Stimulated activated CD8-positive, alpha-beta memory T cell treated with anti-CD3 and anti-CD28 coated beads, Interleukin-7, amount 100 ng/mL, for 24 hours (primary cell): ENCODE measurements around the gene MDFIC.

Experiments used
- DNase-seq: peaks from one replicate; pipeline ENCODE4 v3.0.0-alpha.2; 2020; ENCODE audit warnings: low read depth

Gene MDFIC

DNA sequence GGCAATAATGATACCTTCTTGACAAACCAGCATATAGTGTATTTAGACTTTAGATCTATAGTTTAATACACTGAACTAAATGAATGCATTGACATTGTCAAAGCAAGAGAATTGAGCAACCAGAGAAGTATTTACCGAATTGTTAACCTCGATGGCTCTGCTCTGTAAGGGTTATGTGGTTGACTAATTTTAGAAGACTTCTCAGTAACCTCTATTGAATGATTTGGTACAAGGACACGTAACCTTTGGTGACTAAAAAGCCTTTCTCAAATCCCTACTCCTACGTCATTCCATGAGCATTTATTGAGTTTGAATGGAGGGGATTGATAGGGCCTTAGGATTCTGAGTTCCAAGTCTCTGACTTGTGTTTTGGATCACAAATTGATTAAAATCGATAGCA lies 67.6 kb downstream of the MDFIC start:
- no peak for DNase-seq

DNA sequence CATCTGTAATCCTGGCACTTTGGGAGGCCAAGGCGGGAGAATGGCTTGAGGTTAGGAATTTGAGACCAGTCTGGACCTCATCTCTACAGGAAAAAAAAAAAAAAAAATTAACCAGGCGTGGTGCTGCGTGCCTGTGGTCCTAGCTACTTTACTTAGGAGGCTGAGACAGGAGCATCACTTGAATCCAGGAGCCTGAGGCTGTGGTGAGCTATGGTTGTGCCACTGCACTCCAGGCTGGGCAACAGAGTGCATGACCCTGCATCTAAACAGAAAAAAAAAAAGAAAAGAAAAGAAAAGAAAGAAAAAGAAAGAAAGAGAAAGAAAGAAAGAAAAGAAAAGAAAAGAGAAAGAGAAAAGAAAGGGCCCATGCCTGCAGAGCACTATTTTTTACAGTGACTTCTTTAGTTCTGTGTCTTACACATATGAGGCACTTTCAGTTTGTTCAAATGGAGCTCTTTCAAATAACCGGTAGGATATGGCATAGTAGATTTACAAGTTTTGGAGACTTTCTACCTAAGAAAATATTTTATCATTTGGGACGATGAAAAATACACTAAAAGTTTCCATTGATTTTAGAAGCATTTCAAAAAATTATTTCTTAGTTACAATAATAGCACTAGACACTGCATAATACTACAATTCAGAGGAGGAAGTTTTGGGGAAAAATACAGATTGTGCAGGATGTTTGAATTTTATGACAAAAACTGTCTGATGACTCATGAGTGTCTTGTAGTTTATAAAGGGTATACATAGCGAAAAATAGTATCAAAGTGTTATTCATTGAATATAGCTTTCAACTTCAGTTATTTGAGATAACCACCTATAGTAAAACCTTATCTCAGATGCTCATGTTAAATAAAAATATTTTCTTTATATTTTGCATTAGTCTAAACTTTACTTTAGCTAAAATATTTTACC lies 75.9 kb downstream of the MDFIC start:
- DNase-seq, result no peak

- no peak for DNase-seq
Measured at GRCh38 chr7:115004121-115004520, 82.2 kb downstream of the MDFIC start.

DNA sequence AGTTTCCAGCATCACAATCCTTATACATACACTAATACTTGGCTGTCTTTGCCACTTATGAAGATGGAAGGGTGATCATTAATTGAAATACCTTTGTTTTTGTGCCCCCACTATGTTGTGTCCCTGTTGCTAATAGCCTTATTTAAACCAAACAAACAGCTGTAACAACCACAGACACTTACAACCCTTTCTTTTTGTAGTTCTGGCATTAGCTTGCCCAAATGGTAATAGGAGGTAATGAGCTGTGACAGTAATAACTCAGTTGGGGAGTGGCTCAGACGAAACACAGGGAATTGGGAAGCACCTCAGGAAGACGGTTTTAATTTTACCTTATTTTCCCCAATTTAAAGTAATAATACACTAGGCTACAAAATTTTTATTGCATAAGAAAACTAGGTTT lies 83.4 kb downstream of the MDFIC start:
- no peak for DNase-seq

- no peak for DNase-seq
Measured at GRCh38 chr7:115005953-115006352, 84.1 kb downstream of the MDFIC start.

DNA sequence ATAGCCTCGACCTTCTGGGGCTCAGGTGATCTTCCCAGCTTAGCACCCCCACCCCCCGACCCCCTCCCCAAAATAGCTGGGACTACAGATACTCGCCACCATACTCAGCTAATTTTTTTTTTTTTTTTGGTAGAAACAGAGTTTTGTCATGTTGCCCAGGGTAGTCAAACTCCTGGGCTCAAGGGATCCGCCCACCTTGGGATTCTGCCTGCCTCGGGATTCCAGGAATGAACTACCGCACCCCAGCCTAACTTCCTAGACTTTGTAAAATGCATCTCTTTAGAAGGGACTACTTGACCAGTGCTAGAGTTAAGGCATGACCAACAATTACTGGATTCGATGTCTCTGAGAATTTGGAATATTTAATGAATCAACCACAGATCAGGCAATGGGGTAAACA lies 85.9 kb downstream of the MDFIC start:
- no peak for DNase-seq

DNA sequence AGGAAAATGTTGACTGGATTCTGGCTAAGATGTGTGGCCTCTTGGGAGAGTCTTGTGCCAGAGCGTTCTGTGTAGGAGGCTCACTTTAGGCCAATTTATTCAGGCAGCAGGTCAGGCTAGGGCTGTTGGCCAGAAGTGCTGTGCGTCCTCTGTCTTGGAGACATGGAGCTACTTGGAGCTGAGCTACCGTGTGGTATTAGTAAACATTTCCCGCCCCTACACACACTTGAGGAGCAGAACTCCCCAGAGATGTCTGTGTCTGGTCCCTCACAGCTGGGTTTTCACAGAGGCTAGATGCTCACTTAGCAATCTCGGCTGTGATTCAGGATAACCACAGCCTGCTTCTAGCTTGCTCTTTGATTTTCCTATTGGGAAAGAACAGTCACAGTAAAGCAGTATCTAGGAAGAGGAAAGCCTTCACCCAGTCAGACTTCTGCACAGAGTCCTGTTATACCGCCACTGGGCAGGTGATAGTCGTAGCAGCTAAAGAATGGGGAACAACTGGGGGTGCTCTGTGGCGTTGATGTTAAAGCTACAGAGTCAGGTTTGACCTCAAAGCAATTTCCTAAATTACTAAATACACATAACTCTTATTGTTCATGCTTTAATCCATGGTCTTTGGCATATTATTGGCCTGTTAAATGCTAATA lies 86.7 kb downstream of the MDFIC start:
- no peak for DNase-seq

DNA sequence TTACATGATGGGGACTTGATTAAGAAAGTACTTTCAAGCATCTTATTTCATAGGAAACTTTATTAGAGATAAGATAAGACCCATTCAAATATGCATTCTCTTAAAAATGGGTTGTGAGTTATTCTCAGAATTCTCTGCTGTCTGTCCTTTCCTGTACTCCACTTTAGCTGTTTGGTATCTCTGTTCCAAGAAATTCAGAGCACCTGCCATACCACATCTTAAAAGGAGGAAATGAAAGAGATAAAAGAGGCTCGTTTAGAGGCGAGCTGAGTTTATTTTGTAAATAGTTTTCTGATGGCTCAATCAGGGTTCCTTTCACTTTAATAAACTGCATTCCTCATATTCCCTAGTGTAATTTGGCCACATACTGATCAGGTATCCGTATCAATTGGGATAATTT lies 87.2 kb downstream of the MDFIC start:
- DNase-seq, result no peak

GRCh38 chr7:115009736-115010440 lies 88.0 kb downstream of the MDFIC start:
- no peak for DNase-seq

DNA sequence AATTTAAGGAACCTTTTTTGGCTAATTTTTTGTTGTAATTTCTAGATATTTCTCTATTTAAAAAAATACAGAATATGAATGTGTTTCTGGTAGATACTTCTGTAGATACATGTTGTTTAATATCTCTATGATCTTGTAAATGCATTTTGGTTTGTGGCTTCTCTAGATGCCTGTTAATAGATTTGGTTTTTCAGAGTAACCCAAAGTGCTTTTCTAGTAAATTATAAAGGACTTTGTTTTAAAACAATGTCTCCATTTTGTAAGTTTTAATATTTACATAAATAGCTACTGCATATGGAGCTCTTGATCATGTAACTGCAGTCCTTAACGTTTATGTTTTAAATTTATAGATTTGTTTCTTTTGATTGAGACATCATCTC lies 88.5 kb downstream of the MDFIC start:
- no peak for DNase-seq

- DNase-seq, result no peak
Measured at GRCh38 chr7:115013886-115014285, 92.0 kb downstream of the MDFIC start.

DNA sequence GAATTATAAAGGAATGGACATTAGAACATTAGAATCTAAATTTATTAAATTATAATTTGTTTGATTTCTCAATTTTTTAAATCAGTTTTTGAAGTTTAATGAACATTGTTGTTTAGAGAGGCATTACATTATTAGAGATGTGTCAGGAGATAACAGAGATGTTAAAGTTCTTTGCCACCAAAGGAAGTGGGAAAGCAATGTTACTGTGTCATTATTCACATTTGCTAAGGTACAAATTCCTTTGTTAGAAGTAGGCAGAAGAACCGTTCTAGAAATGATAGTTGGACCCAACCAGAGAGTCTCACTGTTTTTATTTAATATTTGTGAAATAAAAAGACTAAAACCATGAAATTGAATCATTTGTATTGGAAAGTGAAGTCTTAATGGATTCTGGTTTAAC lies 92.9 kb downstream of the MDFIC start:
- no peak for DNase-seq

DNA sequence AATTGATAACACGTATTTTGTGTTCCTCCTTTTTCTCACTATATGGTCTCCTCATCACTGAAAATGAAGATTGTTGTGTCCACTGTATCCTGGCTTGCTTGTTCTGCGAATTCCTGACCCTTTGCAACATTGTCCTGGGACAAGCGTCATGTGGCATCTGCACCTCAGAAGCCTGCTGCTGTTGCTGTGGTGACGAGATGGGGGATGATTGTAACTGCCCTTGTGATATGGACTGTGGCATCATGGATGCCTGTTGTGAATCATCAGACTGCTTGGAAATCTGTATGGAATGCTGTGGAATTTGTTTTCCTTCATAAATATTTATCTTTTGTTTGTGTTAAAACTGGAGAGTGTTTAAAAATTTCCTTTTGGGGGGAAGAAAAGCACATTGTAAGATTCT lies 93.7 kb downstream of the MDFIC start:
- DNase-seq, result no peak

DNA sequence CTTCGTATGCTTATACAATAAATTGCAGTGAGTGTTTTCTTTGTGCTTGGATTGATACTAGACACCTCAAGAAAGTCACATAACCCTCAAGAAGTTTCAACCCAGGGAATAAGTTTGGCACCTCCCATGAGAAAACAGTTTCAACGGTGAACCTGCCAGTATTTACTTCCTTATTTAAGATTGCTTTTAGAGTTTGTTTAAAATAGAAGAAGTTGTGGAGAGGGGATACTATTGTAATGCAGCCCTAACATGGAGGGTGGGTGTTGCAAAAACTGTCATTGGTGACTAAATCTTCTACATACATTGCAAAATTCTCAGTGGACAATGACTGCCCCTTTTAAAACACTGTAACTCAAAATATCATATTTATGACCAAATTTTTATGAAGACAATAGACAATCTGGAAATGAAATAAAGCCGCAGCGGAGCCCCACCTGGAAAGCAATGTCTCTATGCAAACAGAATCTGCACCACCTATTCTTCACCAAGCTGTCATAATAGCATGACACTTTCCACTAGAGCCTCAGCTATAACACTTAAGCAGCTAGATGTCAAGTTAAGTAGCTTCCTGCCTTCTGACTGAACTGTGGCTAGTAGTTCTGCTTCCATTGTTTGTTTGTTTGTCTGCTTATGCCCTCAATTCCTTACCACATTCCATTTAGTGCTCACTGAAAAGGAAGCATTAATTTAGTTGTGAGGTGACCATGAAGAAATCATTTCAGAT lies 98.2 kb downstream of the MDFIC start:
- no peak for DNase-seq

GRCh38 chr7:115023219-115023618 lies 101.3 kb downstream of the MDFIC start:
- no peak for DNase-seq

DNA sequence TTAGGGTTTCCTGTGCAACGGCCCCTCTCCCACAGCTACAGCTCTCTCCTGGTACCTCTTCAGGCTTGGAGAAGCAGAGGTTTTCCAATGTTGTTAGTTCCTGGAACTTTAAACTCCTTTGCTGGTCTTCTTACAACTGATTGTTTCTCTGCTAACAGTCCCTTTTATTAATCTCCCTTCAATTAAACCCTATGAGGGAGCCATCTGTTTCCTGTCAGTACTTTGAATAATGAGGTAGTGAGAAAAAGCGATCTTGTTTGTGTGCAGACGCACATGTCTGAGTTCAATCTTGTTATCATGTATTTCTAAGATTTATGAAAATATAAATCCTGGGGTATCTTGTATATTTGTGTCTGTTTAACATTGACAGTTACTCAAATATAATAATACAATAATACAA lies 102.4 kb downstream of the MDFIC start:
- no peak for DNase-seq

DNA sequence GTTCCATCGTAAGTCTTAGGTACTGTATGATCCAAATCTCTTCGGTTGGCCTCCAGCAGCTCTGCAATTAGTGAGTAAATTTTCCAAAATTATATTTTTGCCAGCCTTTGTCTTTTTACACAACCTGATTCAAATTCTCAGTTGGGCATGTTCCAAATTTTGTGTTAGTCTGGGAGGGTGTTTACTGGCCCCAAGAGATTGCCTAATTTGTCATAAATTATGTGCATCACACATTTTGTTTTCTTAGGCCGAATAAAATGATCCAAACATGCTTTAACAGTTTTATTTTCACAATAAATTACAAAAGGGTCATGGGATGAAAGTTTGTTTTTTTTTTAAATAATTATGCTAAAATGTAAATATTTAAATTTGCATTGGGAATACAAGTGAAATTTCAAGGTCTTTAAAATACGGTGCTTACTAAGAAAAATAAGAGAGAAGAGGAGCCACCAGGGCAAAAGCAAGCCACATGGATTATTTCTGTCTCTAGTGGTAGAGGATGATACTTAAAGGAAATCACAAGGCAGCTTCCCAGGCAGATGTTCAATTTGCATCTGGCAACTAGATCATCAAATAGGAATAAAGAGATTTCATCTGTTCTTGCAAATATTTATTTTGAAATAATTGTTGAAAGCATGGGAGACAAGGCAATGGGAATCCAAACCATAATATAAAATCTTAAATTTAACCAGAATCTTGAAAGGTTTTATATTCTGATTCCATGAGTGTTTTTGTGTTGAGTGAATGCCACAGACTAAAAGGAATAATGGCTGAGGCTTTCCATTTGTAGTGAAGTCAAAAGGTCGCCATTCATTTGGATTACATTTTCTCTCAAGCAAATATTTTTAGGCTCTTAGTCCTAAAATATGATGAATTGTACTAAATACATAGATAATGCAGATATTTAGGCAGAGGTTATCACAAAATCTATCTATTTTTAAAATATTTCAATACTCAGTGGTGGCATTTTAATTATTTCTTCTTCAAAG lies 111.1 kb downstream of the MDFIC start:
- no peak for DNase-seq

DNA sequence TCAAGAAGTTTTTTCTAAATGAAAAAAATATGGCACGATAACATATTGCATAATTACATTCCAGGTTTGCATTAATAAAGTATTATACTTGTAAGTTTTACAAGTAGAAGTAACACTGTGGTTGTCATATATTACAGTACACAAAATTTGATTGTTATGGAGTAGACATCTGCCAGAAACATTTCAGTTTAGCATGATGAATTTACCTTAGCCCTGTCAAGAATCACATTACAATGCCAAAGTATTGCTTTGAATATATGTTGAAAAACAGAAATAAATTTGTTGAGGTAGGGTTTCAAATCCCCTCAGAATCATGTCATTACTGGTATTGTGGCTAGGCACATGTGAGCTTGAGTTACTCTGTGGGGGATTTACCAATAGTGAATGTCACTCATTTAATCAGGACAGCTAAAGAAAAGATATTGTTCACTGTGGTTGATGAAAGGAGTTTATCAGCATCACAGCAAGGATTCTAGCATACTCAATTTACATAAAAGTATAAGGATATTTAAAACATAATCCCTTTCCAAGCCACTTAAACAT lies 112.1 kb downstream of the MDFIC start:
- DNase-seq, result no peak

GRCh38 chr7:115034515-115034914 lies 112.6 kb downstream of the MDFIC start:
- DNase-seq, result no peak

DNA sequence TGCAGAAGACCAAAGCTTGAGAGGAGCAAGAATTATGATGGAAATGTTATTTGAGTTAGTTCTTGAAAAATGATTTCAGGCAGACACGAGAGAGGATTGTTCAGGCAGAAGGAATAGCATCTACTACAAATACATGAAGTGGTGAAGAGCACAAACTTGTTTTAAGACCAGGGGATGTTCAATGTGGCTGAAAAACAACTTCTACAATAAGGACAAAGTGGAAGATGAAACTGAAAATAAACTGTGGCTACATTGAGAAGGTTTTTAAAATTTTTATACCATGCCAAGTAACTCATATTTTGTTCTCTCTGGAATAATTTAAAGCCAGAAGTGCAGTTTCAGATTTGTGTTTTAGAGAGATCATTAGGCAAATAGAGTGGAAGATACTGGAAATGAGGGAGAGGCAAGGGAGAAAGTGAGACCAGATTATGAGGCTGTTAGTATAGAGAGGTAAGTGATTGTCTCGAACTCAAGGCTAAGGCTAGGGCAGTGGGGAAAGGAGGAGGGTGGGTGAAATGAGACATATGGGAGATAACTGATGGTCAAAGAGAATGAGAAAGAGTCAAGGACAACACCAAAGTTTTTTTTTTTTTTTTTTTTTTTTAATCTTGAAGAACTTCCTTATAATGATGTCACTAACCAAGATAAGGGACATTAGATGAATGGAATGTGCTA lies 115.4 kb downstream of the MDFIC start:
- DNase-seq, result no peak
